Gastrocnemius medialis (tissue), 4 donors: ENCODE results near the gene SH3BP2.

Experiments
- POLR2A ChIP-seq, 2 donors: fragments of 450-650 bp; IDR thresholded peaks; one replicate each; pipeline ENCODE4 v1.6.1; 2017; ENCODE audit warnings: antibody characterized with exemption in 2 of 2, mild to moderate bottlenecking in 2 of 2, moderate library complexity in 2 of 2
- TF ChIP-seq, protein P1 (sequence below), 5 experiments: fragments of 450-650 bp in 3 of 5; fragments of 200-600 bp in 2 of 5; sonication (generic) in 2 of 5; IDR thresholded peaks in 4 of 5; conservative IDR thresholded peaks in 1 of 5; 1 replicate in 4 of 5; 2 replicates in 1 of 5; pipeline ENCODE4 v1.5.1; 2016 to 2019; ENCODE audit warnings: antibody characterized with exemption in 5 of 5, mild to moderate bottlenecking in 3 of 5, moderate library complexity in 3 of 5

DNA sequence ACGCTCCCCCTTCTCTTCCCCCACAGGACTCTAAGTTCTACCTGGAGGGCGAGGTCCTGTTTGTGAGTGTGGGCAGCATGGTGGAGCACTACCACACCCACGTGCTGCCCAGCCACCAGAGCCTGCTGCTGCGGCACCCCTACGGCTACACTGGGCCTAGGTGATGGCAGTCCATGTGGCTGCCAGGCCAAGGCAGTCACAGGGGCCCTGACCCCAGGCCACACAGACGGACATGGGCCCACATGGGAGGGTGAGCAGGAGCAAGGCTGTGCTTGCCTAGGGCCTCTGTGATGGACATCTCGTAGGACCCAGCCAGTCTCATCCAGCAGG is 40.8 kb downstream of the SH3BP2 start:
- TF ChIP-seq, protein P1, sequence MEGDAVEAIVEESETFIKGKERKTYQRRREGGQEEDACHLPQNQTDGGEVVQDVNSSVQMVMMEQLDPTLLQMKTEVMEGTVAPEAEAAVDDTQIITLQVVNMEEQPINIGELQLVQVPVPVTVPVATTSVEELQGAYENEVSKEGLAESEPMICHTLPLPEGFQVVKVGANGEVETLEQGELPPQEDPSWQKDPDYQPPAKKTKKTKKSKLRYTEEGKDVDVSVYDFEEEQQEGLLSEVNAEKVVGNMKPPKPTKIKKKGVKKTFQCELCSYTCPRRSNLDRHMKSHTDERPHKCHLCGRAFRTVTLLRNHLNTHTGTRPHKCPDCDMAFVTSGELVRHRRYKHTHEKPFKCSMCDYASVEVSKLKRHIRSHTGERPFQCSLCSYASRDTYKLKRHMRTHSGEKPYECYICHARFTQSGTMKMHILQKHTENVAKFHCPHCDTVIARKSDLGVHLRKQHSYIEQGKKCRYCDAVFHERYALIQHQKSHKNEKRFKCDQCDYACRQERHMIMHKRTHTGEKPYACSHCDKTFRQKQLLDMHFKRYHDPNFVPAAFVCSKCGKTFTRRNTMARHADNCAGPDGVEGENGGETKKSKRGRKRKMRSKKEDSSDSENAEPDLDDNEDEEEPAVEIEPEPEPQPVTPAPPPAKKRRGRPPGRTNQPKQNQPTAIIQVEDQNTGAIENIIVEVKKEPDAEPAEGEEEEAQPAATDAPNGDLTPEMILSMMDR (IDR thresholded peaks at IDR 0.05 in 4 of 5, conservative IDR thresholded peaks at IDR 0.05 in 1 of 5), result no peak
- no peak for TF ChIP-seq POLR2A (IDR thresholded peaks at IDR 0.05)
